NCI-H226 (cell line): Measurements from ENCODE around the gene ANKRD65.
"Not testable (repeated sequence)": the region's sequence is repeated elsewhere in the genome, so short reads cannot be mapped to it uniquely, and the experiment has no call there.

Experiments
- DNase-seq: peaks from one replicate; pipeline ENCODE4 v3.0.0-alpha.2; 2015

The ANKRD65 gene

GRCh38 chr1:1412311-1412902, 8.7 kb downstream of the ANKRD65 start:
- not testable (repeated sequence) for DNase-seq

GRCh38 chr1:1411626-1412025, 9.4 kb downstream of the ANKRD65 start:
- DNase-seq: no peak

- DNase-seq: not testable (repeated sequence)
Observed at GRCh38 chr1:1410238-1410637, 10.8 kb downstream of the ANKRD65 start.

- no peak for DNase-seq
Observed at GRCh38 chr1:1407636-1408318, 13.3 kb downstream of the ANKRD65 start.

GRCh38 chr1:1406821-1407635, 14.0 kb downstream of the ANKRD65 start, which contains the start of gene MRPL20:
MRPL20 (minus strand) TSS chr1:1407293; CDS start chr1:1407217, 76 bp downstream.
- DNase-seq: peak; percentile 92

- DNase-seq: no peak
Observed at GRCh38 chr1:1406101-1406820, 14.8 kb downstream of the ANKRD65 start.

GRCh38 chr1:1403653-1404052, 17.4 kb downstream of the ANKRD65 start:
- DNase-seq: no peak

- not testable (repeated sequence) for DNase-seq
Observed at GRCh38 chr1:1402901-1403392, 18.1 kb downstream of the ANKRD65 start.

GRCh38 chr1:1402072-1402900, 18.8 kb downstream of the ANKRD65 start:
- DNase-seq: peak; percentile 51

GRCh38 chr1:1401457-1402010, 19.5 kb downstream of the ANKRD65 start:
- no peak for DNase-seq

GRCh38 chr1:1400576-1401456, 20.3 kb downstream of the ANKRD65 start:
- no peak for DNase-seq

GRCh38 chr1:1399872-1400575, 21.1 kb downstream of the ANKRD65 start:
- no peak for DNase-seq

- DNase-seq: peak; percentile 95
Observed at GRCh38 chr1:1399187-1399871, 21.7 kb downstream of the ANKRD65 start, which contains the start of gene CCNL2. CCNL2 (minus strand) TSS chr1:1399335; CDS start chr1:1399306, 29 bp downstream.

- DNase-seq: no peak
Observed at GRCh38 chr1:1398677-1399186, 22.3 kb downstream of the ANKRD65 start.

- DNase-seq: no peak
Observed at GRCh38 chr1:1397839-1398523, 23.1 kb downstream of the ANKRD65 start.

GRCh38 chr1:1395166-1395565, 25.9 kb downstream of the ANKRD65 start:
- no peak for DNase-seq

GRCh38 chr1:1394116-1394515, 27.0 kb downstream of the ANKRD65 start:
- DNase-seq: no peak

GRCh38 chr1:1393428-1393827, 27.6 kb downstream of the ANKRD65 start:
- no peak for DNase-seq
